Hepatocyte (in vitro differentiated cells): ENCODE data around the gene DHFR. TPM values are rescaled to one million over a fixed set of nuclear protein-coding genes. Genes with fewer than 3 reads are reported as not detected.

Experiments used
- DNase-seq: peaks from one replicate; pipeline ENCODE4 v3.0.0-alpha.2; 2016; ENCODE audit warnings: low spot score
- H2AFZ ChIP-seq: fragments of 200-600 bp; sonication (generic); 2 replicates; pipeline ENCODE4 v1.6.0; 2016; ENCODE audit warnings: antibody characterized with exemption, mild to moderate bottlenecking
- H3K27ac ChIP-seq: fragments of 200-600 bp; sonication (generic); 2 replicates; pipeline ENCODE4 v1.5.1; 2016; ENCODE audit warnings: mild to moderate bottlenecking
- H3K27me3 ChIP-seq: fragments of 200-600 bp; sonication (generic); 2 replicates; pipeline ENCODE4 v1.6.1; 2016
- H3K36me3 ChIP-seq: fragments of 200-600 bp; sonication (generic); replicated peaks from 2 replicates; pipeline ENCODE4 v1.5.1; 2016; ENCODE audit warnings: low read depth; ENCODE audit not compliant: insufficient read depth
- H3K4me1 ChIP-seq: fragments of 200-600 bp; sonication (generic); 2 replicates; pipeline ENCODE4 v1.5.1; 2016; ENCODE audit warnings: mild to moderate bottlenecking, moderate library complexity; ENCODE audit not compliant: insufficient read depth
- H3K4me2 ChIP-seq: fragments of 200-600 bp; sonication (generic); 2 replicates; pipeline ENCODE4 v1.6.0; 2016
- H3K4me3 ChIP-seq: fragments of 200-600 bp; sonication (generic); 2 replicates; pipeline ENCODE4 v1.5.1; 2016; ENCODE audit warnings: mild to moderate bottlenecking
- H3K79me2 ChIP-seq: fragments of 200-600 bp; sonication (generic); 2 replicates; pipeline ENCODE4 v1.6.0; 2017; ENCODE audit warnings: mild to moderate bottlenecking
- H3K9me2 ChIP-seq: fragments of 200-600 bp; sonication (generic); replicated peaks from 2 replicates; pipeline ENCODE4 v1.6.0; 2017; ENCODE audit warnings: mild to moderate bottlenecking; ENCODE audit not compliant: insufficient read depth
- H3K9me3 ChIP-seq: fragments of 200-600 bp; sonication (generic); 2 replicates; pipeline ENCODE4 v1.5.1; 2016; ENCODE audit warnings: low read depth, mild to moderate bottlenecking
- H4K20me1 ChIP-seq: fragments of 200-600 bp; sonication (generic); 2 replicates; pipeline ENCODE4 v1.6.0; 2016; ENCODE audit warnings: mild to moderate bottlenecking; ENCODE audit not compliant: insufficient read depth, poor library complexity, severe bottlenecking
- CTCF ChIP-seq: fragments of 200-600 bp; sonication (generic); IDR thresholded peaks from 2 replicates; pipeline ENCODE4 v1.5.1; 2016; ENCODE audit warnings: antibody characterized with exemption, mild to moderate bottlenecking; ENCODE audit not compliant: poor library complexity
- EZH2 ChIP-seq: fragments of 200-600 bp; sonication (generic); IDR thresholded peaks from 2 replicates; pipeline ENCODE4 v1.6.1; 2016; ENCODE audit warnings: antibody characterized with exemption, mild to moderate bottlenecking, borderline replicate concordance
- EZH2phosphoT487 ChIP-seq: fragments of 200-600 bp; sonication (generic); IDR thresholded peaks from one replicate; pipeline ENCODE4 v1.6.1; 2018; ENCODE audit warnings: antibody characterized with exemption, mild to moderate bottlenecking, low read depth, moderate library complexity; ENCODE audit not compliant: unreplicated experiment, severe bottlenecking
- WGBS: methylation state at CpG from one replicate; pipeline ENCODE4 v1.1.6; 2016; ENCODE audit warnings: low lambda C conversion rate; ENCODE audit errors: missing lambda C conversion rate; 5-methylcytosine and 5-hydroxymethylcytosine counted together
- polyA plus RNA-seq: library from polyadenylated mRNA; unstranded; fragments of >200 nt; fragmentation: Nextera tagmentation; extraction: Ambion mirVana; gene quantifications from 2 replicates; pipeline ENCODE4 v1.2.1, GENCODE V29; 2016
- total RNA-seq: library from RNA; depleted of rRNA; stranded (reverse); fragments of >200 nt; gene quantifications from 2 replicates; pipeline ENCODE4 v1.2.3, GENCODE V29; 2014

Gene DHFR
- total and polyA plus RNA-seq, 2 experiments from 2014 or later: 7.9 to 26.5 TPM

GRCh38 chr5:80631278-80632259, 23.2 kb downstream of the DHFR start:
- Histone ChIP-seq H3K4me3 (no peak overlapping the region), H3K27me3 (no peaks in the 10 kb centered on the region), H3K79me2 (no peaks in the 10 kb centered on the region), H3K4me1 (no peaks in the 10 kb centered on the region), H3K9me3 (no peaks in the 10 kb centered on the region), H3K9me2 (no peaks in the 10 kb centered on the region), H2AFZ (no peak overlapping the region), H4K20me1 (no peaks in the 10 kb centered on the region), H3K36me3 (no peaks in the 10 kb centered on the region), H3K4me2 (no peak overlapping the region), H3K27ac (no peak overlapping the region)
- WGBS: 82% methylated on average over 11 of the region's 11 CpGs
- DNase-seq: no peak
- no peak for TF ChIP-seq EZH2phosphoT487
- TF ChIP-seq EZH2: no peak
- no peak for TF ChIP-seq CTCF

DNA sequence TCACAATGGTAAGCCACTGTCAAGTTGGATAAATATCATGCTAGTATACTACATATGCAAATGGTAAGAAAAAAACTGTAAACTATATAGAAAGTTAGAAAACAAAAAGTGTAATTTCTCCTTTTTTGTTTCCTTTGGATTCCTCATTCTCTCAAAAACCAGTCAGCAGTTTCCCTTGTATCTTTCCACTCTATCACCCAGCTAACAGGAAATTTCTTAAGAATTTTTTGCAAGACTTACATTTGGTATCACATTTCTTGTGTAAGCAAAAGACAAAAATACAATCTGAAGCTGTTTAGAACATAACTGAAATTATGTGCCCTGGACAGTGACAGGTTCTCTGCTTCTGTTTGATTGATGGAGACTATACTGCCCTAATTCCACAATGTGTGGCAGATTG, 25.5 kb downstream of the DHFR start:
- TF ChIP-seq EZH2 (no peak), CTCF (no peak), EZH2phosphoT487 (no peak)
- no peak overlapping the region for H3K27ac ChIP-seq
- no peaks in the 10 kb centered on the region for H3K9me3 ChIP-seq
- no peaks in the 10 kb centered on the region for H3K79me2 ChIP-seq
- H2AFZ ChIP-seq: no peak overlapping the region
- no peak for DNase-seq
- H3K9me2 ChIP-seq: no peaks in the 10 kb centered on the region
- H3K4me2 ChIP-seq: no peak overlapping the region
- H3K36me3 ChIP-seq: no peaks in the 10 kb centered on the region
- H3K4me3 ChIP-seq: no peak overlapping the region
- H4K20me1 ChIP-seq: no peaks in the 10 kb centered on the region
- no peaks in the 10 kb centered on the region for H3K4me1 ChIP-seq
- H3K27me3 ChIP-seq: no peaks in the 10 kb centered on the region

GRCh38 chr5:80625230-80625629, 29.6 kb downstream of the DHFR start:
- 93% methylated on average over 5 of the region's 5 CpGs for WGBS
- Histone ChIP-seq H3K4me1 (no peaks in the 10 kb centered on the region), H3K9me3 (no peaks in the 10 kb centered on the region)

More at GRCh38 chr5:80625230-80625629, 29.6 kb downstream of the DHFR start:
- H2AFZ ChIP-seq: no peak overlapping the region
- no peaks in the 10 kb centered on the region for H3K36me3 ChIP-seq
- no peak overlapping the region for H3K4me2 ChIP-seq
- DNase-seq: no peak
- no peaks in the 10 kb centered on the region for H3K27me3 ChIP-seq
- H3K27ac ChIP-seq: no peak overlapping the region
- no peaks in the 10 kb centered on the region for H4K20me1 ChIP-seq
- no peak overlapping the region for H3K4me3 ChIP-seq
- no peaks in the 10 kb centered on the region for H3K79me2 ChIP-seq
- no peak for TF ChIP-seq CTCF
- no peak for TF ChIP-seq EZH2phosphoT487
- no peak for TF ChIP-seq EZH2
- no peaks in the 10 kb centered on the region for H3K9me2 ChIP-seq
